ENCODE results near the gene JOSD2. TPM values are rescaled to one million over a fixed set of nuclear protein-coding genes. Genes with fewer than 3 reads are reported as not detected.

The JOSD2 gene
- total and polyA plus RNA-seq, 2 of the 4 experiments (the other 2 are of a cell fraction), result 12.2 to 54.1 TPM

DNA sequence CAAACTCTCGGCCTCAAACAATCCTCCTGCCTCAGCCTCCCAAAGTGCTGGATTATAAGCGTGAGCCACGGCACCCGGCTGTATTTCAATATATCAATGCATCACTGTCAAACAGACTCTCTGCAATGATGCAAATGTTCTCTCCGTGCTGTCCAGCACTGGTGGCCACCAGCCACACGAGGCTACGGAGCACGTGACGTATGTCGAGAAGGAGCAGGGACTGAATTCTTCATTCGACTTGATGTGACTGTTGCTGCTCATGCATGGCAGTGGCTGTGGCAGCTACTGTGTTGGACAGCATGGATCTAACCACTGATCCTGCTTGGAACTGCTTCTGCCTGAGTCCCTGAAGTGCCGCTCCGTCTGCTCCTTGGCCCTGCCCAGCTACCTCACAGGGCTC lies 47.5 kb upstream of the JOSD2 start:
- no peak overlapping the region for H3K4me2 ChIP-seq (ENCODE audit: low read depth, low read length)
- H3K9me3 ChIP-seq (ENCODE audit: control insufficient read depth, insufficient read depth, low read length), result no peaks in the 10 kb centered on the region
- dilution Hi-C loops (cut with HindIII; ENCODE audit: low sequenced_read_pairs, unreplicated experiment), result no loop called here
- no peak overlapping the region for H3K23ac ChIP-seq (ENCODE audit: low read depth, low read length)
- no peak for ATAC-seq (ENCODE audit: low read depth)
- H3K18ac ChIP-seq (ENCODE audit: low read depth, low read length), result no peak overlapping the region
- intact Hi-C loops (cut with micrococcal nuclease), result no loop called here
- no peaks in the 10 kb centered on the region for H4K20me1 ChIP-seq (ENCODE audit: insufficient read depth, low read length)
- H3K9me1 ChIP-seq (ENCODE audit: insufficient read depth, low read length), result no peaks in the 10 kb centered on the region; the same call in 1 of the 2 replicates
- H3K56ac ChIP-seq (ENCODE audit: extremely low read depth, insufficient read depth, low read length), result no peak overlapping the region
- no peak overlapping the region for H4K91ac ChIP-seq (ENCODE audit: insufficient read depth, low read depth, low read length)
- H3K14ac ChIP-seq (replicated peaks; ENCODE audit: low read depth, low read length), result no peak overlapping the region
- no peak overlapping the region for H2AK9ac ChIP-seq (replicated peaks; ENCODE audit: low read depth, low read length, poor library complexity)
- BruUV-seq (replicated peaks), result no TSS peak
- H3K79me1 ChIP-seq (ENCODE audit: low read depth in 1 of 2, low read length in 2 of 2), result no peaks in the 10 kb centered on the region
- H3K4me3 ChIP-seq (ENCODE audit: insufficient read depth, low read depth, low read length), result no peak overlapping the region
- no peak overlapping the region for H2BK15ac ChIP-seq (ENCODE audit: low read depth, low read length)
- H4K5ac ChIP-seq (ENCODE audit: low read depth, low read length), result no peak overlapping the region
- no peak for DNase-seq
- no peak overlapping the region for H2AFZ ChIP-seq (replicated peaks; ENCODE audit: low read length, poor library complexity)
- ChIA-PET CTCF (interaction anchor here (0.5 kb wide), 1 partner anchor 18 kb away, joined by 4 read pairs; no protein-coding TSS in a partner anchor), POLR2A (ENCODE audit: unreplicated experiment) (no interaction called here)
- in situ Hi-C loops (cut with MboI; ENCODE audit: low sequenced_read_pairs), result no loop called here
- no peak overlapping the region for H2BK20ac ChIP-seq (ENCODE audit: low read depth, low read length)
- no peak overlapping the region for H4K8ac ChIP-seq (ENCODE audit: low read depth in 2 of 2, low read length in 2 of 2)
- no peak overlapping the region for H2BK5ac ChIP-seq (ENCODE audit: low read depth, low read length, poor library complexity, severe bottlenecking)
- WGBS, 2 experiments (ENCODE audit: extremely low coverage in 2 of 2, insufficient read length in 1 of 2), result 88% methylated on average over 9 of the region's 13 CpGs; no CpG with 5 or more reads in 1 of the 2 experiments
- no peak overlapping the region for H2BK120ac ChIP-seq (ENCODE audit: low read depth, low read length)
- H2AK5ac ChIP-seq (ENCODE audit: low read depth, low read length), result no peak overlapping the region
- H3K9ac ChIP-seq (ENCODE audit: low read depth, low read length), result no peak overlapping the region
- H3K4ac ChIP-seq (ENCODE audit: low read depth, low read length), result no peak overlapping the region
- TF ChIP-seq CEBPB (IDR thresholded peaks at IDR 0.05; ENCODE audit: low read depth, low read length), result no peak
- H3K4me1 ChIP-seq (ENCODE audit: control insufficient read depth, insufficient read depth, low read length), result no peaks in the 10 kb centered on the region
- no peaks in the 10 kb centered on the region for H3K36me3 ChIP-seq (ENCODE audit: control insufficient read depth, insufficient read depth, low read length)
- H3K27me3 ChIP-seq (ENCODE audit: control insufficient read depth, insufficient read depth, low read length), result peaks cover 20% of the 10 kb centered on the region
- no peak overlapping the region for H3K27ac ChIP-seq (ENCODE audit: insufficient read depth, low read length)

All from IMR-90 (cell line).